Measurements from ENCODE around the gene ERVFRD-1. TPM values are rescaled to one million over a fixed set of nuclear protein-coding genes. Genes with fewer than 3 reads are reported as not detected.

Gene ERVFRD-1
- polyA plus RNA-seq, 2 of the 4 experiments (the other 2 are of a cell fraction): not detected

DNA sequence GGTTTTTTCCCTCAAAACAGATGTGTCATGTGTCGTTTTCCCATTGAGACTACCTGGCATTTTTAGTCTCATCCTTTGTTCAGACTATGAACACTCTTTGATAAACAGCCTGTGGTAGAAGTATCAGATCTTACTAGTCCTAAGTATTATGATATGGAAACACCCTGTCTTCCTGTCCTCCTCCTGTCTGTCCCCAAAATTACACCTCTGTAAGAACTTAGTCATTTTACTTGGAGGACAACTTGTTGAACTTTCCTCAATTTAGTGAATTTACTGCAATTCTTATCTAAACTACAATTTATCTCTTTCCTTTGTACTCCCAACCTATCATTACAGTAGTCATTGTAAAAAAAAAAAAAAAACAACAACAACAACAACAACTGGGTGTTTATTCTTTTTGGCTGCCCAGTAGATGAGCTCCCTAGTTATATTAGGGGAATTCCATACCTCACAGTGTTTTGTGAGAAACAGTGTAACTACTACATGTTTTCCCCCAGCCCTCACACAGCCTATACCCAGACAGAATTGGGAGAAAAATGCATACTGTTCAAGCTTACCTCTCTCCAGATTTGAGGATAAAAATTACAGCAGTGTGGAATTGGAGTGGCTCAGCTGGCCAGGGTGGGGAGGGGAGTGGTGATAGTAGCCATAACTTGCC, 18.5 kb upstream of the ERVFRD-1 start:
- ChIA-PET CTCF (interaction anchor here (0.6 to 2.9 kb wide), 2 partner anchors 14 to 31 kb away, joined by 3 to 12 read pairs; no protein-coding TSS in a partner anchor), POLR2A (no interaction called here)
- 83% methylated on average over 1 of the region's 1 CpG for WGBS (ENCODE audit: missing lambda C conversion rate)
- no peak for FAIRE-seq
- no peak for DNase-seq (ENCODE audit: low read depth in 1 of 2, low spot score in 1 of 2)
- Histone ChIP-seq H3K4me3 (no peak overlapping the region), H3K9me3 (no peaks in the 10 kb centered on the region), H3K4me1 (peaks cover 17% of the 10 kb centered on the region; the same call in 2 of the 3 replicates), H3K27ac (no peak overlapping the region), H3K4me2 (no peak overlapping the region)
- no peak for TF ChIP-seq KDM5A (IDR thresholded peaks at IDR 0.05)
- no peak for TF ChIP-seq SREBF2 (IDR thresholded peaks at IDR 0.05)
- TF ChIP-seq CBX8 (IDR thresholded peaks at IDR 0.05): no peak
- TF ChIP-seq NR3C1 (IDR thresholded peaks at IDR 0.05): no peak
- no peak for TF ChIP-seq RNF2 (IDR thresholded peaks at IDR 0.05; ENCODE audit: borderline replicate concordance, low read depth)
- no peak for TF ChIP-seq EHF (CRISPR knock-in tag; IDR thresholded peaks at IDR 0.05)
- TF ChIP-seq RCOR1 (IDR thresholded peaks at IDR 0.05; ENCODE audit: low read depth, low read length): no peak
- no peak for ATAC-seq

DNA sequence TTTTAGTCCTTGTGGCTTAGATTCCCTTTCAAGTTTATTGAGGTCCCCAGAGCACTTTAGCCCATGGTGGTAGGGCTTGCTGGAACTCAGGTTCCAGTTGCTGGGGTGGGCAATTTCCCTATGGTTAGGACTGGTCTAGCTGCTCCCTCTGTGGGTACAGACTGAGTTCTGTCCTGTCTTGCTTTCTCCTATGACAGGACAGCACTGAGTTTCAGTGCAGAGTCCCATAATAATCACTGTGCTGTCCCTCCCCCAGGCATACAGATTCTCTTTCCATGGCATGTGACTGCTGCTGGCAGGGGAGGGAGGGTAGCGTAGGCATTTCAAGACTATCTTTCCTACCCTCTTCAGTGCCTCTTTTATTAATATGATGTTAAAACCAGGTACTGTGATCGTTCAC, 17.1 kb upstream of the ERVFRD-1 start:
- H3K9me3 ChIP-seq: no peaks in the 10 kb centered on the region
- no peak overlapping the region for H3K4me3 ChIP-seq
- H3K27ac ChIP-seq: no peak overlapping the region
- DNase-seq (ENCODE audit: low read depth in 1 of 2, low spot score in 1 of 2): no peak
- H3K4me1 ChIP-seq: peaks cover 23% of the 10 kb centered on the region; the same call in 2 of the 3 replicates
- POLR2A ChIA-PET: no interaction called here
- TF ChIP-seq CBX2 (IDR thresholded peaks at IDR 0.05; ENCODE audit: borderline replicate concordance, low read depth) (no peak), MAFK (IDR thresholded peaks at IDR 0.05; ENCODE audit: partially characterized antibody) (no peak), JUN (IDR thresholded peaks at IDR 0.05) (no peak), RAD21 (conservative IDR thresholded peaks at IDR 0.05 in 1 of 2, IDR thresholded peaks at IDR 0.05 in 1 of 2) (no peak), FOXS1 (CRISPR knock-in tag; IDR thresholded peaks at IDR 0.05) (no peak), RFX5 (IDR thresholded peaks at IDR 0.05) (no peak), CEBPB (IDR thresholded peaks at IDR 0.05) (no peak)
- TF ChIP-seq, protein P1, sequence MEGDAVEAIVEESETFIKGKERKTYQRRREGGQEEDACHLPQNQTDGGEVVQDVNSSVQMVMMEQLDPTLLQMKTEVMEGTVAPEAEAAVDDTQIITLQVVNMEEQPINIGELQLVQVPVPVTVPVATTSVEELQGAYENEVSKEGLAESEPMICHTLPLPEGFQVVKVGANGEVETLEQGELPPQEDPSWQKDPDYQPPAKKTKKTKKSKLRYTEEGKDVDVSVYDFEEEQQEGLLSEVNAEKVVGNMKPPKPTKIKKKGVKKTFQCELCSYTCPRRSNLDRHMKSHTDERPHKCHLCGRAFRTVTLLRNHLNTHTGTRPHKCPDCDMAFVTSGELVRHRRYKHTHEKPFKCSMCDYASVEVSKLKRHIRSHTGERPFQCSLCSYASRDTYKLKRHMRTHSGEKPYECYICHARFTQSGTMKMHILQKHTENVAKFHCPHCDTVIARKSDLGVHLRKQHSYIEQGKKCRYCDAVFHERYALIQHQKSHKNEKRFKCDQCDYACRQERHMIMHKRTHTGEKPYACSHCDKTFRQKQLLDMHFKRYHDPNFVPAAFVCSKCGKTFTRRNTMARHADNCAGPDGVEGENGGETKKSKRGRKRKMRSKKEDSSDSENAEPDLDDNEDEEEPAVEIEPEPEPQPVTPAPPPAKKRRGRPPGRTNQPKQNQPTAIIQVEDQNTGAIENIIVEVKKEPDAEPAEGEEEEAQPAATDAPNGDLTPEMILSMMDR (IDR thresholded peaks at IDR 0.05): no peak
- peak in 1 of 2 experiments; percentile 35; a peak in 2 of 6 replicates for ATAC-seq
- no peak overlapping the region for H3K4me2 ChIP-seq
- FAIRE-seq: no peak
- CTCF ChIA-PET: interaction anchor here (1.4 to 2.9 kb wide), 2 partner anchors 15 to 35 kb away, joined by 6 to 12 read pairs; partner anchors contain the start of gene SMIM13
- WGBS (ENCODE audit: missing lambda C conversion rate): 86% methylated on average over 2 of the region's 2 CpGs

DNA sequence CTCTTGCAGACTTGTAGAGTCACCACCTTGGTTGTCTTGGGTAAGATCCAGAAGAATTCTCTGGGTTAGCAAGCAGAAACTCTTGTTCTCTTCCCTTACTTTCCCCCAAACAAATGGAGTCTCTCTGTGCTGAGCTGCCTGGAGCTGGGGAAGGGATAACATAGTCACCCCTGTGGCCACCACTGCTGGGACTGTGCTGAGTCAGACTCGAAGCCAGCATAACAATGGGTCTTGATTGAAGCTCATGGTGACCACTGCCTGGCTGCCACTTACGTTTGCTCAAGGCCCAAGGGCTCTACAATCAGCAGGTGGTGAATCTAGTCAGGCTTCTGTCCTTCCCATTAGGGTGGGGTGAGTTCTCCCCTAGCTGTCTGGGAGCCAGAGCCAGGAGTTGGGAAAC, 15.4 kb upstream of the ERVFRD-1 start:
- TF ChIP-seq HOXA7 (CRISPR knock-in tag; IDR thresholded peaks at IDR 0.05) (no peak), KDM5A (IDR thresholded peaks at IDR 0.05) (no peak)
- TF ChIP-seq, protein P2, sequence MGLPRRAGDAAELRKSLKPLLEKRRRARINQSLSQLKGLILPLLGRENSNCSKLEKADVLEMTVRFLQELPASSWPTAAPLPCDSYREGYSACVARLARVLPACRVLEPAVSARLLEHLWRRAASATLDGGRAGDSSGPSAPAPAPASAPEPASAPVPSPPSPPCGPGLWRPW (IDR thresholded peaks at IDR 0.05): no peak
- TF ChIP-seq, protein P3, sequence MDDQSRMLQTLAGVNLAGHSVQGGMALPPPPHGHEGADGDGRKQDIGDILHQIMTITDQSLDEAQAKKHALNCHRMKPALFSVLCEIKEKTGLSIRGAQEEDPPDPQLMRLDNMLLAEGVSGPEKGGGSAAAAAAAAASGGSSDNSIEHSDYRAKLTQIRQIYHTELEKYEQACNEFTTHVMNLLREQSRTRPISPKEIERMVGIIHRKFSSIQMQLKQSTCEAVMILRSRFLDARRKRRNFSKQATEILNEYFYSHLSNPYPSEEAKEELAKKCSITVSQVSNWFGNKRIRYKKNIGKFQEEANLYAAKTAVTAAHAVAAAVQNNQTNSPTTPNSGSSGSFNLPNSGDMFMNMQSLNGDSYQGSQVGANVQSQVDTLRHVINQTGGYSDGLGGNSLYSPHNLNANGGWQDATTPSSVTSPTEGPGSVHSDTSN (IDR thresholded peaks at IDR 0.05): no peak
- POLR2A ChIA-PET: no interaction called here
- no peaks in the 10 kb centered on the region for H3K9me3 ChIP-seq
- H3K4me1 ChIP-seq: peaks cover 32% of the 10 kb centered on the region
- peak overlapping the region in 1 of 2 experiments; percentile 28; a peak in 1 of 6 replicates for H3K27ac ChIP-seq
- WGBS (ENCODE audit: missing lambda C conversion rate): 75% methylated on average over 2 of the region's 2 CpGs
- CTCF ChIA-PET: interaction anchor here (0.9 to 1.6 kb wide), 3 partner anchors 8 to 369 kb away, joined by 3 to 6 read pairs (median 4); no protein-coding TSS in a partner anchor
- no peak overlapping the region for H3K4me3 ChIP-seq
- ATAC-seq (peak in 1 of 2 experiments; percentile 30; a peak in 2 of 6 replicates), FAIRE-seq (no peak), DNase-seq (ENCODE audit: low read depth in 1 of 2, low spot score in 1 of 2) (no peak)
- H3K4me2 ChIP-seq: no peak overlapping the region

Data from A549 (cell line).